Choroid plexus epithelial cell (primary cell): Measurements from ENCODE around the gene BRF1.

Experiments
- DNase-seq: peaks from one replicate; pipeline ENCODE4 v3.0.0-alpha.2; 2010; ENCODE audit warnings: low read depth
- H3K4me3 ChIP-seq: 2 replicates; pipeline ENCODE4 v1.5.1; 2011; ENCODE audit warnings: low read depth, mild to moderate bottlenecking, control low read depth, low read length, moderate library complexity
- CTCF ChIP-seq: conservative IDR thresholded peaks from 2 replicates; pipeline ENCODE4 v1.5.1; 2011; ENCODE audit warnings: low read depth, mild to moderate bottlenecking, control low read depth, inconsistent platforms, low read length, moderate library complexity

The BRF1 gene

GRCh38 chr14:105172476-105172875 lies 128.3 kb downstream of the BRF1 start:
- no peak for DNase-seq
- TF ChIP-seq CTCF = no peak
- no peak overlapping the region for H3K4me3 ChIP-seq

GRCh38 chr14:105171004-105171673 lies 129.7 kb downstream of the BRF1 start:
- TF ChIP-seq CTCF = no peak
- no peak overlapping the region for H3K4me3 ChIP-seq
- no peak for DNase-seq

- DNase-seq = no peak
- TF ChIP-seq CTCF = no peak
- H3K4me3 ChIP-seq = no peak overlapping the region
Measured at GRCh38 chr14:105169776-105170655, 130.8 kb downstream of the BRF1 start.

- no peak for DNase-seq
- no peak overlapping the region for H3K4me3 ChIP-seq
- peak; percentile 55 for TF ChIP-seq CTCF
Measured at GRCh38 chr14:105168979-105169507, 131.8 kb downstream of the BRF1 start.

- peak; percentile 47 for DNase-seq
- peak within 1 kb of the TSS; percentile 30 for H3K4me3 ChIP-seq
- no peak for TF ChIP-seq CTCF
Measured at GRCh38 chr14:105168496-105168978, 132.3 kb downstream of the BRF1 start, which contains the start of gene JAG2. JAG2 (minus strand) TSS chr14:105168776; CDS start chr14:105168420, 356 bp downstream.

GRCh38 chr14:105168093-105168420 lies 132.7 kb downstream of the BRF1 start:
- peak overlapping the region; percentile 29 for H3K4me3 ChIP-seq
- DNase-seq = no peak
- TF ChIP-seq CTCF = no peak
